Measurements from ENCODE around the gene ARHGEF28.

The ARHGEF28 gene

DNA sequence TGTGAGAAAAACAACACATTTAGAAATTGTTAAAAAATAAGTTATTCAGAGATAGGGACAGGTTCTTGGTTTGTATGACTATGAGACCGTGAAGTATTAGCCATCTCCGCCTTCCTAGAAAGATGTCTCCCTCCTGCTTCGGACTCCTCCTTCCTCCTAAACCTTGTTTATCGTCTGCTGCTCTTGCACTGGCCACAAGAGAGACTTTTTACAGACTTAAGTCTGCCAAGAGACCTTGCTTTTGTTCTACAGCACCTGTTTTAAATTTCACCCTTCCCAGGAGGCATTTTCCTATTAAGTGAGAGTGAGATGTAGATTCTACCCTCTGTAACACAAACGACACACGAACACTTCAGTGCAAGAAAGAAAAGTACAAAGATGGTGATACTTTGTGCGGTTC, 274.6 kb downstream of the ARHGEF28 start:
- DNase-seq (ENCODE audit: low read depth): peak; percentile 44

DNA sequence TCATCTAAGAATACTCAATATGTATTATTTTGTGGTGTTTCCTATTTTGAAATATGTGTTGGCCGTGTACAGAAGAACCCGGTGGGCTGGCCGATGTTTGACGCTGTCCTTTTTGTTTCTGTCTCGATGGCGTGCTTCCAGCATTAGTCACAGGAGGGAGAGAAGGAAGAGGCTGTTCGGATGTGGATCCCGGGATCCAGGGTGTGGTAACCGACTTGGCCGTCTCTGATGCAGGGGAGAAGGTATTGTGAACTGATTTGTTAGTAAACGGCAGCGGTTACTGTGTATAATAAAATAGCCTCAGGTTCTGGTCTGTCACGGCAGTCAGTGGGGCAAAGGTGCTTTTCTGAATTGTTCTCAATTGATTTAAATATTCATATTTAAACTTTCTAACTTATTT, 275.0 kb downstream of the ARHGEF28 start:
- peak; percentile 95 for DNase-seq (ENCODE audit: low read depth)

DNA sequence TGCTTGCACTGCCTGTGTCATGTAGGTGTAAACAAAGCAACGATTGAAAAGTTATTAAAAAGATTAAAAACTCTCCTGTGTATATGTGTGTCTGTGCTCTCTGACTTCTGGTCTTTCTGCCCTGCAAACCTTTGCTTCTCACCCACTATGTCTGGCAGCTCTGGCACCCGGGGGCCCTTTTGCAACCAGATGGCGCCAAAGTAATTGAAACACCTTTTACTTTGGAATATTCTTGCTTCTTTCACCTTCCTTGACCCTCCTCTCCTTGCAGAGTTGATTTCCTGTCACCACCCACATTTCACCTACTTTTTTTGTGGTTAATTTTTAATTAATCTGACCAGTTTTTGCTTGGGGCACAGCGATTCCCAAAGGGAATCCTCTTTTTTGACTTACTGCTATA, 275.5 kb downstream of the ARHGEF28 start:
- peak; percentile 26 for DNase-seq (ENCODE audit: low read depth)

DNA sequence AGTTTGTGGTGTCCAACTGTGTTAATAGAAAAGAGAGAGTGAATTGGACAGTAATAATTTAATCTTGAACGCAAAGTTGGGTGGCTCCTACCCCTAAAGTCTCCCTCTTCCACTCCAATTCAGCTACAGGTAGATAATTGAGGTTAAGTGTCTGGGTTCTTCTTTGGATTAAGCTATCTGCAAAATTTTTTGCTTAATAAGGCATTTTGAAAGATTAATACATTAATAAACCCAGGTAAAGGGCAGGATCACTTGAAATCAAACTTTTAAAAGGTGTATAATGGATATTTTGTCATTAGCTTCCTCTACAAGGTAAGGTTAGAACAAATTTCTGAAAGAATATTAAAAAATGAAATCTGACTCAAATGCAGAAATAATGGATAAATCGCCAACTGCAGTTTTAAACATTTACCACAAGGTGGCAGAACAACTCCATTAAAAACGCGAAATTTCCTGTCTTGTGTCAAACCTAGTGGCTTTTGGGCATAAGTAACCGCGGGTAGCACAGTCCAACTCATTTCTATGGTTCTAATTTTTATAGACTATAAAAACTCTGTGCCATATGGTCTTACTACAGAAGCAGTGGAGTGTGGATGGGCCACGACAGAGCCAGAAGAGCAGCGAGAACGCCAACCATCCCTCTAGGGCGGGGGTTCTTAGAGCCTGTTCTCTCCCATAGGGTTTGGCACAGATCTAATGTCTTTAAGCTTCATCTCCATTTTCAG, 276.5 kb downstream of the ARHGEF28 start:
- DNase-seq (ENCODE audit: low read depth): peak; percentile 72

DNA sequence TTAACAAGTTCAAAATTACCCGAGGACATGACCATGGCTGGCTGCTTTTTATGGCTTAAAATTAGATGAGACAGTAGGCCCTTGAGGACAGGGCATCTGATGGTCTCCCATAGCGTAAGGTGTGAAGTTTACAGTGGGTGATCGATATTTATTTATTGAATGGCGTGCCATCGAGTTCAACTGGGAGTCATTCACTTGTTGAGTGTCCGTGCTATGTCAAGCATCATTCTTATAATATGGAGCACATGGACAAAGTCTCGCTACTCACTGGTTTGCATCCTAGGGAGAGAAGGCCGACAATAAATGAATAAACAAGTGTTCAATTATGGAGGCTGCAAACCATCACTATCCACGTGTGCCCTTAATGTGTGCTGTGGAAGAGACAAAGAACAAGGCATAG, 277.2 kb downstream of the ARHGEF28 start:
- no peak for DNase-seq (ENCODE audit: low read depth)

DNA sequence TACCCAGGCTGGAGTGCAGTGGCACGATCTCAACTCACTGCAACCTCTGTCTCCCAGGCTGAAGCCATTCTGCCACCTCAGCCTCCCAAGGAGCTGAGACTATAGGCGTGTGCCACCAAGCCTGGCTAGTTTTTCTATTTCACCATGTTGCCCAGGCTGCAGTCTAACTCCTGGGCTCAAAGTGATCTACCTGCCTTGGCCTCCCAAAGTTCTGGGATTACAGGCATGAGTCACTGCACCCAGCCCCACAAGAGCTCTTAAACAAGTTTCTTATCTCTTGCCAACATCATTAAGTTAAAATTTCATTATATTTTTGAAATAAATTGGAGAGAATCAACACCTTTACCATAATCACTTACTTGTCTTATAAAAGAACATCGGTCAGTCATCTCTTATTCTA, 280.3 kb downstream of the ARHGEF28 start:
- no peak for DNase-seq (ENCODE audit: low read depth)

DNA sequence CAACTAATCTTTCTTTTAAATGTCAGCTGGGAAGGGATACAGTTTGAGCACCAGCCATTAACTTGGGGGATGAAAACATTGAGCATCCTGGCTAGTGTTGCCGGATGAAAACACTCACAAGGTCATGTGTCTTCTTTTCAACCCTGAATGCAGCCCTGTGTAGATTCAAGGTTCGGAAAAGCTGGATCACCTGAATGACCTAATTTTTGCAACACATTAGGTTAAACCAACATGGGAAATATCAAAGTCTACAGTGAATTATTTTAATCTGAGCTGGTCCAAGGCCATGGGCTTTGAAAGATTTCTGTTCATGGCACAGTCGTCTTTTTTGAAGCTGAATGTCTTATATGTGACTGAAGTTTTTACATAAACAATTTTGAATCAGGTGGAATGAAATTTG, 281.2 kb downstream of the ARHGEF28 start:
- DNase-seq (ENCODE audit: low read depth): no peak

DNA sequence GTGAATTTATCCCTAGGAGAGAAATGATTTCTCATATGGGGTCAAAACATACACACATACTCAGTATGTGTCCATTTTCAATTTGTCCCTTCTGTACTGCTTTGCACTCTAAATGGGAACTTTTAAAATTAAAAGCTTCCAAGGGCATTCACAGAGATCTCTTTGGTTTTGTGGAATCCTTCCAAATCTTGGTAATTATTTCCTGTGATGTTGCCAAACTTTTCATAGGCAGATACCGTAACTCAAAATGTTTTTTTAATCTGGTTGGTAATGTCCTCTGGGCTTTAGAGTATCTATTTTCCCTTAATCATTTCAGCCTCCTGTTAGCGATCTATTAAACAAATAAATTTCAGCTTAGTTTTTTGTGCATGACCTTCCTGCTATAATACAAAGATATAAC, 282.4 kb downstream of the ARHGEF28 start:
- peak; percentile 55 for DNase-seq (ENCODE audit: low read depth)

DNA sequence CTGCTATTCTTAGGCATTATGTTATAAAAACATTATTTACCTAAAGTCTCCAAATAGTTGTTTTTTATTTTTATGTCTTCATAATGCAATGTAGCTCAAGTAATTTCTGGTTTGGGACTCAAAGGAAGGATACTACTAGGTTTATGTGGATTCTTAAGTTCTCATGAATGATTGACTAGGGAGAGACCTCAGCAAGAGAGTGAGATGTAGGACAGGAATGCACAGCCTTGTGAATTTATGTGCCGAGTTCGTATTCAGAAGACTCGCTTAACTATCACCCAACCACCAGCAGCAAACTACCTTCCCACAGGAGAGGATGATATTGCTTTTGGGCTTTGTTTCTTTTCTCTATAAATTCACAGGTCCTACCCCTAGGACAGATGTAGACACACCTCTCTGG, 282.9 kb downstream of the ARHGEF28 start:
- no peak for DNase-seq (ENCODE audit: low read depth)

DNA sequence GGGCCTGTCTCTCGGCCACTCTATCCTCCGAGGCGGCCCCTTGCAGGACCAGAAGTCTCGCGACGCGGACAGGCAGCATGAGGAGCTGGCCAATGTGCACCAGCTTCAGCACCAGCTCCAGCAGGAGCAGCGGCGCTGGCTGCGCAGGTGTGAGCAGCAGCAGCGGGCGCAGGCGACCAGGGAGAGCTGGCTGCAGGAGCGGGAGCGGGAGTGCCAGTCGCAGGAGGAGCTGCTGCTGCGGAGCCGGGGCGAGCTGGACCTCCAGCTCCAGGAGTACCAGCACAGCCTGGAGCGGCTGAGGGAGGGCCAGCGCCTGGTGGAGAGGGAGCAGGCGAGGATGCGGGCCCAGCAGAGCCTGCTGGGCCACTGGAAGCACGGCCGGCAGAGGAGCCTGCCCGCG, 283.5 kb downstream of the ARHGEF28 start:
- no peak for DNase-seq (ENCODE audit: low read depth)

DNA sequence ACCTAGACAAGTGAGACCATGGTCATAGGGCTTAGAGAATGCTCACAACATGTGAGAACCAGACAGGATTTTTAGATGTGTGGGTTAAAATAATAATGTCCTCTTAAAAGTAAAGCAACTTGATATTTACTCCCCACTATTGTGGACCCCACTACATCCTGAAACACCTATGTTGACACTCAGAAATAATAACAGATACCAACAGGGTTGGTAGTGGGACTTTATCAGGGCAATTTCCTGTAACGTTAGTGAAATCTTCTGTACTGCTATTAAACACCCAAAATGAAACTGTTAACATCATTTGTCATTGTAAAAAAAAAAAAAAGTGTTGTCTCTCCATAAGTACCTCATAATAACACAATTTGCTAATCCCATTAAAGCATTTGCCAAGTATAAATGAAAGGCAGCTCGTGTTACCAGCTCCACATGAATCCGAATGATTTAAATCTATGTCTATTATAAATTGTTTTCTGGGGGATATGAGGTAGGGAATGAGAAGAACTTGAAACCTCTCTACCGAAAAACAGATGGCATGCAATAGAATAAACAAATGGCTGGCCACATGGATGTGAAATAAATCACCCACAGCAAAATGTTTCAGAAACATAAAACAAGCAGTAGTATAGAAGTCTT, 285.9 kb downstream of the ARHGEF28 start:
- DNase-seq (ENCODE audit: low read depth): peak; percentile 60

DNA sequence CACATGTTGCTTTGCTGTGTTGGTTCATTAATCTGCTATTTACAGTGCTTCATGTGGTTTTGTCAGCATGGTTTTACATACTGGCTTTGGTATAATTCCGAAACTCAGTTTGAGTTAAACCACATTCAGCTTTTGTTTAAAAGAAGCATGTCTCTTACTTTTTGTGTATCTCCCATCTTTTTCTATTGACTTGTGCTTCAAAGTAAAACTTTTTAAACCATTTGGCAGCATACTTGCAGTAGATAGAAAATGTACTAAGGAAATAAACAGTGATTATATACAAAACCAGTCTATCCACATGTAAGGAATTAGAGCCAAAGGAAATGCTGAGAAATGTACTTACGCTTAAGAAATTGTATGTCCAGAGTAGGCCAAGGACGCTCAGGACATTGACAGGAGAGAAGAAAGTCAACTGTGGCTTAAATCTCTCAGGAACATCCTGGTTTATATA, 286.9 kb downstream of the ARHGEF28 start:
- DNase-seq (ENCODE audit: low read depth): no peak

DNA sequence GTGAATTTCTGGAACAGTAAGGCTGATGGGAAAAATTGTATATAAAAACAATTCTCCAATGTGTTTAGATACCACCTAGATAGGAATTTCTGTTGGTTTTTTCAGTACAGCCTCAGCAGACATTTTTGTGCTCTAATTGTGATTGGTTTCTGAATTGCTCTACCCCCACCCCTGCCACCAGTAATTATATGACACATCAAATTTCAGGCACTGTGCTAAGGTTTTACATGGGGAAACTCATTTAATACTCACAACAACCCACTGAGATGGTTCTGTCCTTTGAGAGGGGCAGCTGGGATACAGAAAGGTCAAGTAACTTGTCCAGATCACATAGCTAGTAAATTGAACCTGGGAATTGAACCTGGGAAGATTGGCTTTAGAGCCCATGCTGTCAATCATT, 288.0 kb downstream of the ARHGEF28 start:
- DNase-seq (ENCODE audit: low read depth): no peak

DNA sequence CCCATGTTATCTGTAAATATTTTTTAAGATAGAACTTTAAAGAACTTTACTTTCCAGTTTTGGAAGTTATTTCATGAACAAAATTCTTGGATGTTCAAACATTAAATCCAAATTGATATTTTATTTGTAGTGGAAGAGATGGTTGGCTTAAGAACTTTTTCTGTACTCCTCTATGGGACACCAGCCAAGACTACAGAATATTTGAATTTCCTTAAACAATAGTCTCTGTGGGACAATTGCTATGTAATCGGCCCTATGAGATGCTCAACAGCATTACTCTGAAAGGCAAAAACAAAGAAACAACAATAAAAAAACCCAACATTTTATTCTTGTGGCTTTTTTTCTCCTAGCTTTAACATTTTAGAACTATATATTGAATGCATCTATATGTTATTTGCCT, 289.3 kb downstream of the ARHGEF28 start:
- DNase-seq (ENCODE audit: low read depth): no peak

DNA sequence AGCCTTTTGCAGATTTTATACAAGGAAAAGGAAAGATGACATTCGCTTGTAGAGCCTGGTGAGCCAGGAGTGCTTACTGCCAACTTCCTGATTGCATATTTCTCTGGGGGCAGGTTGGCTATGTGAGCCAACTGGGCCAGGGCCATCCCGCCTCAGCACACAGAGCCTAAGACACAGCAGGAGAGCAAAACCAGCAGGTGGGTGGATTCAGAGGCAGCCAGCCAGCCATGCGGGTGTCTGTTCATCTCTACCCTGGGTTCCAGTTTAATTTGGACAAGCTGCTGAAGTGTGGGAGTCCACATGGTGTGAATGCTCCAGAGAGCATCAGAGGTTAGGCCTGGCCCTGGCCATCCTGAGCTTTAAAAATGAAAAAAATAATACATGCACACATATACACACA, 291.4 kb downstream of the ARHGEF28 start:
- DNase-seq (ENCODE audit: low read depth): no peak

DNA sequence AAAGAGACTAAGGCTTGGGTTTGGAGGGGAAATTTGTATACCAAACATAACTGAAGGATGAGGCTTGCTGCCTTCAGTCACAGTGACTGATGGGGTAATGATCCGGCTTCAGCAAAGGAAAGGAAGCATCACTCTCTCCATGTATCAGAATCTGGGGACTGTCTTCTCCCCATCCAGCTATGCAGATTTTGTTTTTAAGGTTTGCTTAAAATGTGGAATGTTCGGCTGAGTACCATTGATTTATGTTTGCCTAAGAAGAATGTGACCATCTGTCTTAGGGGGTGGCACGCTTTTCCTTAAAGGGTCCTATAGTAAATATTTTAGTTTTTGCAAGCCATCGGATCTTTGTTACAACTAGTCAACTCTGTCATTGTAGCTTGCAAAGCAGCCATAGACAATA, 291.9 kb downstream of the ARHGEF28 start:
- DNase-seq (ENCODE audit: low read depth): no peak

DNA sequence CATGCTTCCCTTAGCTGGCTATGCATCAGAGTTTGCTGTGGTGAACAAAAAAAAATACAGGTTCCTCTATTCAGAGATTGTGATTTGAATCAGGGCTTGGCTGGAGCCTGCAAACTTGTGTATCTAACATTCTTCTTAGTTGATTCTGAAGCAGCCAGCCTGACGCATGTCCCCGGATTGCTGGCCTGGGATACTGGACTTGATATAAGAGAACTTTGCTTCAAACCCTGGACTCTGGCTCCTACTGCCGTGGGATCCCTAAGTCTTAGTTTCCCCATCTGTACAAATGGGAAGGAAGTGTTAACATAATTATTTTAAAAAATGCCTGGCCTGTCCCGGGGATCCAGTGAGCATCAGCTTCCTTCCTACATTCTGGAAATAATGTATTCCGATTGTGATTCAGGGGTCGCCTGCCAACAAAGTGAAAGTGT, 292.8 kb downstream of the ARHGEF28 start:
- DNase-seq (ENCODE audit: low read depth): no peak

DNA sequence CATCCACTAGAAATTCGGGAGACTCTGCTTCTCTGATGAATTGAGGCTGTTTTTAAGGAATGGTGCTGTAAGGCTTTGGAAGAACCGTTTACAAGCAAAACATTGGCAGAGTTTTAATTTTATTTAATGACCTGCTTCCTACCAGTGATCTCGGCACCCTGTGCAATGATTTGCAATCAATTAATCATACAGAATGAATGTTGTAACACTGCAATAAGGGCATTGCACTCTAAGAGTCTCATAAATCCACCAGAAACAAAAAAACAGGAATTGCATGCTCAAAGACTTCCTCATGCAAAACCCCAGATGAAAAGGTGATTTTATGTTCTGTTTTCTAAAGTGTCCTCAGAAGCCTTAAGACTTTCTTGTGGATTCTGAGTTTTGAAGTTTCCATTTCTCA, 295.7 kb downstream of the ARHGEF28 start:
- DNase-seq (ENCODE audit: low read depth): no peak

DNA sequence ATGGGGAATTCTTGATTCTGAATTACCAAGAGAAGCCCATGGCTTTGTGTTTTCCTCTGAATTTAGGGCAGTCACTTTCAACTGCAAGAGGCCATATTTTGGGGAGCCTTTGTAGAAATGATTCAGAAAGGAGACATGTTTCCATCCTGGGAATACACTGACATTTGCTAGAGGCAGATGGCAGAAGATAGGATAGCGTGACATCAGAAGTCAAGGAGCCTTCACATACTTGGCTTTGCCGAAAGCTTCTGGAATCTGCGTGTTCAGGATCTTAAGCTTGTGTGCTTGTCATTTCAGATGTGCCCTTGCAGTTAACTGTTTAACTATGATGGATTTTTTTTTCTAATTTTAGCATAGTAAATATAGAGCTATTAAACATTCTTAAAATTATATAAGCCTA, 296.2 kb downstream of the ARHGEF28 start:
- DNase-seq (ENCODE audit: low read depth): no peak

DNA sequence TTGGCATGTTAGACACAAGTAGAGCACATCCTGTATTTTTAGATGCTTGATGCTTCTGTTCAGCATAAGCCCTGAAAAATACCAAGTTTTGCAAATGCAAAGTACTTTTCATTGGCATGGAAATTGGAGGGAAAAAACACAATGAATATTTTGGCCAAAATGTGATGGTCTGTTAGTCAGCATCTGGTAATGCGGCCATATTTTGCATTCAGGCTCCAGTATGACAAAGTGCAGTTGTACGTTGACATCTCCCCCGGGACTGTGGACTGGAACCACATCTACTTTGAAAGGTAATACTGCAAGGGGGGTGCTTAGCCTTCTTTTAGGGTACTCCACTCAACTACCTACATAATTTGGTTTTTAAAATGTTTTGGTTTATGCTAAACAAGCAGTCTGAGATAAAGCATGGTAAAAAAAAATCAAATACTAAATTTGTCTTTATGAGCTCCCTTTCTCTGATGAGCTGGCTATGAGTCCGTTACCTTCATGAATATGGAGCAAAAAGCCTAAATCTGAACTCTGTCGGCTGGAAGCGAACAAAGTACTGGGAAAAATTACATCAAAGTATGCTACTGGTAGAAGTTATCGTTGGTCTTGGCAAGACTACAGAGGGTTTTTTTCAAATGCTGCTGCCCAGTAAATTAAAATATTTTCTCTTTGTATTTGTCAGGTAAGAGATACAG, 297.0 kb downstream of the ARHGEF28 start:
- no peak for DNase-seq (ENCODE audit: low read depth)

DNA sequence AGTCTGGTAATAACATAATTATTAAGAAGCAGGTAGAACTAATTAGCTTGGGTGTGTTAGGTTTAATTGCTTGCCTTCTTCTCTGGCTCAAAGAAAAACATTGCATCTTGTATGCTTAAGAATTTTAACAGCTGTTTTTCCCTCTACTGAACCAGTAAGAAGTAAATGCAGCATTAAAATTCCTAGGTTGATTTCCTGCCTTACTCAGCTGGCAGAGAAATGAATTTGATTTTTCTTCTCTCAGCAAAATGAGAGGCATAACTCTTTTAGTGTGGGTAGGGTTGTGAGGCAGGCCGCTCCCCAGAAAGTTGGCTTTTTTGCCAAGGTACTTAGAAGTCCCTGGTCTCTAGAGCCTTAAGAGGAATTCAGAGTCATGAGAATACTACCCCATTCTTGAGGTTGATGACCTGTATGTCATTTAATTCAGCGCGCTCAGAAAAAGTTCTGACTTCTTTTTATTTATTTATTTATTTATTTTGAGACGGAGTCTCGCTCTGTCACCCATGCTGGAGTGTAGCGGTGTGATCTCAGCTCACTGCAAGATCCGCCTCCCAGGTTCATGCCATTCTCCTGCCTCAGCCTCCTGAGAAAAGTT, 302.6 kb downstream of the ARHGEF28 start:
- no peak for DNase-seq (ENCODE audit: low read depth)

DNA sequence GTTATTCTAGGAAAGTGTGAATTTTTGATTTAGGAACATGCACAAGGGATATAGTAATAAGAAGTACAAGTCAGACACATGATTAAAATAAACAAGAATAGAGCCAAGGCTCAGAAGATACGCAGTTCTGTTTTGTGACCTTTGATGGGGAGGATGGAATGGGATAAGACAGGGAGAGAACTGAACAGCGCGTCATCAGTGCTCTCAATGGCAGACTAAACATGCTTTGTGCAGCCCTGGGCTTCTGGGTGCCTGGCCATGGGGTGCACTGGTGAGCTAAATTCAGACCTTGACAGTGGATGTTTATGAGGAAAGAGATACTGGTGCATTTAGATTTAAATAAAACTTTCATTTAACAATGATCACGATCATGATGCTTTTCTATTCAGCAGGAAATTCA, 309.7 kb downstream of the ARHGEF28 start:
- DNase-seq (ENCODE audit: low read depth): no peak
